Measurements from ENCODE around the gene GRID1.
"Not testable (repeated sequence)": the region's sequence is repeated elsewhere in the genome, so short reads cannot be mapped to it uniquely, and the experiment has no call there.

GRID1 gene

GRCh38 chr10:85978566-85979358 is 387.8 kb downstream of the GRID1 start:
- H3K4me3 ChIP-seq: no peak overlapping the region
- peak overlapping the region in 2 of 21 experiments; percentile 25 to 53 for H3K27ac ChIP-seq

- Histone ChIP-seq H3K4me3 (no peak overlapping the region), H3K27ac (peak overlapping the region in 1 of 21 experiments; percentile 20)
These were observed 389.0 kb downstream of the GRID1 start for GRCh38 chr10:85977642-85978041.

- Histone ChIP-seq H3K4me3 (no peak overlapping the region), H3K27ac (no peak overlapping the region)
These were observed 390.3 kb downstream of the GRID1 start for GRCh38 chr10:85976267-85976793.

- no peak overlapping the region for H3K4me3 ChIP-seq
- no peak overlapping the region for H3K27ac ChIP-seq
These were observed 395.1 kb downstream of the GRID1 start for GRCh38 chr10:85971494-85971893.

- Histone ChIP-seq H3K4me3 (no peak overlapping the region), H3K27ac (no peak overlapping the region)
These were observed 399.0 kb downstream of the GRID1 start for GRCh38 chr10:85967594-85967993.

GRCh38 chr10:85961479-85962067 is 405.0 kb downstream of the GRID1 start:
- Histone ChIP-seq H3K4me3 (no peak overlapping the region), H3K27ac (no peak overlapping the region)

GRCh38 chr10:85961073-85961472 is 405.5 kb downstream of the GRID1 start:
- Histone ChIP-seq H3K4me3 (no peak overlapping the region), H3K27ac (no peak overlapping the region)

GRCh38 chr10:85959239-85959638 is 407.4 kb downstream of the GRID1 start:
- Histone ChIP-seq H3K4me3 (no peak overlapping the region), H3K27ac (no peak overlapping the region)

GRCh38 chr10:85950921-85951320 is 415.7 kb downstream of the GRID1 start:
- Histone ChIP-seq H3K4me3 (no peak overlapping the region), H3K27ac (no peak overlapping the region)

GRCh38 chr10:85946713-85947326 is 419.8 kb downstream of the GRID1 start:
- Histone ChIP-seq H3K27ac (no peak overlapping the region), H3K4me3 (no peak overlapping the region)

GRCh38 chr10:85936161-85936560 is 430.4 kb downstream of the GRID1 start:
- Histone ChIP-seq H3K4me3 (no peak overlapping the region), H3K27ac (no peak overlapping the region)

- H3K27ac ChIP-seq: no peak overlapping the region
These were observed 432.0 kb downstream of the GRID1 start for GRCh38 chr10:85934586-85934985.

GRCh38 chr10:85929993-85930392 is 436.6 kb downstream of the GRID1 start:
- H3K27ac ChIP-seq, H3K4me3 ChIP-seq: not testable (repeated sequence)

More at GRCh38 chr10:85934586-85934985, 432.0 kb downstream of the GRID1 start:
- no peak overlapping the region for H3K4me3 ChIP-seq

GRCh38 chr10:85927952-85928665 is 438.5 kb downstream of the GRID1 start:
- Histone ChIP-seq H3K4me3 (no peak overlapping the region), H3K27ac (no peak overlapping the region)

- H3K4me3 ChIP-seq: no peak overlapping the region
- no peak overlapping the region for H3K27ac ChIP-seq
These were observed 439.6 kb downstream of the GRID1 start for GRCh38 chr10:85926986-85927385.

- no peak overlapping the region for H3K4me3 ChIP-seq
These were observed 440.5 kb downstream of the GRID1 start for GRCh38 chr10:85926136-85926535.

GRCh38 chr10:85925201-85925750 is 441.3 kb downstream of the GRID1 start:
- no peak overlapping the region for H3K4me3 ChIP-seq
- H3K27ac ChIP-seq: no peak overlapping the region

More at GRCh38 chr10:85926136-85926535, 440.5 kb downstream of the GRID1 start:
- no peak overlapping the region for H3K27ac ChIP-seq

GRCh38 chr10:85924382-85925102 is 442.1 kb downstream of the GRID1 start:
- Histone ChIP-seq H3K27ac (no peak overlapping the region), H3K4me3 (no peak overlapping the region)
